GM21576 (cell line): Measurements from ENCODE around the gene AQP9.

Source experiments
- ATAC-seq: cut with Tn5 transposase; IDR thresholded peaks from one replicate; pipeline ENCODE4 v1.9.1; 2021; ENCODE audit warnings: mild to moderate bottlenecking, moderate library complexity; ENCODE audit not compliant: unreplicated experiment

The AQP9 gene

DNA sequence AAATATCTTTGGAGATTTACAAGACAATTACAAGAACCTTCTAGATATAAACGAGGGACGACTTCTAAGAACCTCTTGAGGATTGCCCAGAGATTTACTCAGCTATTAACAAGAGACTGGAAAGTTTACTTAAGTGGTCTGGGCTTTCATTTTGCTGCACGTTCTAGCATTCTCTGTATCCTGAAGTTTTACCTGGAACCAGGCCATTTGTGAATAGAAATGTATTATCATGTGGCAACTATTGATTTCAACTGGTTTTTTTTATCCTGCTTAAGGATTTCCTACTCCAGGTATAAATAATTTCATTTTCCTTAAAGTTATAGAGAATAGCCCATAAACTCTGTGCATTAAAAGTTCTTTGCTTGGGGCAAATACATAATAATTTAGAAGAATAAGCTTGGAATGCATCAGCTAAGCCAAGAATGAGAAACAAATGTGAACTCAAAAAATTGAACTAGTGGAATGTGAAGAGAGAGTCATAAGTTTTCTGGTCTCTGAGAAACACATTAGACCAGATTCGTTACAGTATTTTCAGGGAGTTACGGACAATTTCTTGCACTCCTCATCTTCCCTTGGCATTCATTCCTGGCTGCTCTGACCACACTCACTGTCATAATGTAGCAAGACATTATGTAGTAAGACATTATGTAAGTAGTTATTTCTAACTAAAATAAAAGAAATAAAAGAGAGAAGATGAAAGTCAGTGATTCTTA, 1.3 kb downstream of the AQP9 start:
- ATAC-seq, result no peak

DNA sequence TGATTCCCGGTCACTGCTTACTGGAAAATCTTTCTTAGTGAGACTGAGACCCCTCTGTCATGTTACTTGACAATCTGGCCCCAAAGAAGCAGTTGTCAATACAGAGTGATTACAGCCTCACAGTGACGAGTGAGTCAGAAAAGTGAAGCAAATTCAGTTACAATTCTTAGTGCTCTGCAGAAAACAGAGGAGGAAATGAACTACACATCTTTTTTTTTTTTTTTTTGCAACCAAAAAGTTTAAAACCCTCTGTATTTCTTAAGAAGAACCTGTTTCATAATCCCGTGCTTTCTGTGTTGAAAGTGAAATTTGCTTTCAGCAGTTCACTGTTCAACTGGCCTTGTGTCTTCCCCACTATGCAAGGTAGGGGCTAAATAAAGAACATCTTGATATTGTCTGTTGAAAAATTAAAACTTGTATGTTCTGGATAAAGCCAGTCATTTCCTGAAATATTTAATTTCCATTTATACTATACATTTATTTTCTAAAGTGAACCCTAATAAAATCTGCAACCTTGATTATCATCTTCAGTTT, 1.9 kb downstream of the AQP9 start:
- no peak for ATAC-seq

DNA sequence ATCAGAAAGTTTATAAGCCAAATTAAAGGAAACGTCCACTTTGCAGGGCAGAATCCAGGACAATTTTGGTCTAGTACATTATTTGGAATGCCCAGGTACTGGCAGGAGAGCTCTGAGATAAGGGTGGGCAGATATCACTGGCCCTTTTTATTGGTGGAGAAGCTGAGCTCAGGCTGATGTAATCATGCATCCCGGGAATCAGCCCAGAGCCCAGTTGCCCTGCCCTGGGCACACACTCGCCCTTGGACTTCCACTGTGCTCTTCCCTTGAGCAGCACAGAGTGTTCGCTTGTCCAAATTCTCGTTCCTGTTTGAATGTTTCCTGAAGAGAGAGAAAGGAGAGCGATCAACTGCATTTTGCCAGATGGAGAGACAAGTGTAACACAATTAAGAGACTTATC, 3.7 kb downstream of the AQP9 start:
- no peak for ATAC-seq

DNA sequence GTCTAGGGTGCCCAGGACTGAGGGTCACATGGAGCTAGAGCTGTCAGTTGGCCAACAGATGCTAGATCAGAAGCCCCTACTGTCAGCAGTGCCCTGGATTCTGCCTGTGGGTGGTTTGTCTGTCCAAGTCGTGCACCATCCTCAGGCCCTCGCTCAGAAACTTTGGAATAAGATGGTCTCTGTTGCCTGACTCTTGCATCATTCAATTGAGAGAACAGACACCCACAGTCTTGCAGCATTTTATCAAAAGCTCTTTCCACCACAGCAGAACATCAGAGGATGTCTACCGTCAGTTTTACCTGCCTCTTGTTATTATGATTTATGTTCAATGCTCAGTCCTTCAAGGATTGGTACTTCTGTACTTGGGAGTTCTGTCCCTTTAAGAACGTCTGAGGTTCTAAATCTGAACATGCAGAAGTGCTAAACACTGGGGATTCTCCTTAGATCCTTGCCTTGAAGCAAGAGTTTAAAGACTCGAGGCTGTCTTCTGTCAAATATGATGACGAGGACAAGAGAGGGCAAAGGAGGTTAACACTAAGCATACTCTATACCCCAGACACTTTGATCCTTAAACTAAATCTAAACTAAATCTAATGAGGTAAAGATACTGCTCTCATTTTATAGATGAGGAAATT, 4.8 kb downstream of the AQP9 start:
- no peak for ATAC-seq

DNA sequence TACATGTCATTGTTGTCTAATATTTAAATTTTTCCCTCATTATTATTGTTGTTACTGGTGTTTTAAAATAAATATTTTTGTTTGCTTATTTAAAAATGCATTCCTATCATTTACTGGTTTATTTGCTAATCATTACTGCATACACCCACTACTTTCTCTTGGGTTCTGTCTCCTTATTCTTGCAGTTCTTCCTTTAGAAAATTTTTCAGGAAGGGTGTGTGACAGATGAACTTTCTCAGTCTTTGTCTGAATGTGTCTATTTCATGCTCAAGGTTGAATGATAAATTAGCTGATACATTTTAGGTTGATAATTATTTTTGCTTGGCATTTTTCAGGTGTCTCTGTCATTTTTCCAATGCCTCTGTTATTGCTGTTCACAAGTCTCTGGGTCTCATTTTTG, 7.4 kb downstream of the AQP9 start:
- no peak for ATAC-seq

DNA sequence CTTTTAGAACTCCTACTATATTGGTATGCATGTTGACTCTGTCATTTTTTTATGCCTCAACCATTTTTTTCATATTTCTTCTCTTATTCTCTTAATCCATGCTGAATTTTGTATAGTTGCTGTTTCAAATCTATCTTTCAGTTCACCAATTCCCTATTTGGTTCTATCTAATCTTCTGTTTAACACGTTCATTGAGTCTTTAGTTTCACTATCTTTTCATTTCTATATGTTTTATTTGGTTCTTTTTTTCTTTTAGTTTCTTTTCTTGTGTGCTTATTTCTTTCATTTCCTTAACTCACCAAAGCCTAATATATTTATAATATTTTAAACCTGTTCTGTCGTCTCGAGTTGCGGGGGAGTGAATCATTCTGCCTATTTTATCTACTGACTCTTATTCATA, 8.0 kb downstream of the AQP9 start:
- no peak for ATAC-seq

DNA sequence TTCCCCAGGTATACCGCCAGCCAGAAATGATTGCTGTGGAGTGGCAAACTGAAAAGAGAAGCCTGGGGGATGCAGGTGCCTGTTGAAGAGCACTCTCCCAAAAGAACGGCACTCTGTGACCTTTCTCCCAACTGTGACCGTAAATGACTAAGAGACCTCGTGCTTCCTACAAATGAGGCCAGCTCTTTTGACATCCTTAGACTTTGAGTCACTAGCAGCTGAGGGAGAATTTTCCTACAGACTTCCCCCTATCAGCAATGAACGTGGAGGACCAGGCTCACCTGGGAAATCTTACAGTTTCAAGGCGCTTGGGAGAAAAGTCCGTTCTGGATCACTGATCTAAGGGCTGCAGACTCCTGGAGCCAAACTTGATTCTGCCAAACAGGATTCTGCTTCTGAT, 8.6 kb downstream of the AQP9 start:
- no peak for ATAC-seq

DNA sequence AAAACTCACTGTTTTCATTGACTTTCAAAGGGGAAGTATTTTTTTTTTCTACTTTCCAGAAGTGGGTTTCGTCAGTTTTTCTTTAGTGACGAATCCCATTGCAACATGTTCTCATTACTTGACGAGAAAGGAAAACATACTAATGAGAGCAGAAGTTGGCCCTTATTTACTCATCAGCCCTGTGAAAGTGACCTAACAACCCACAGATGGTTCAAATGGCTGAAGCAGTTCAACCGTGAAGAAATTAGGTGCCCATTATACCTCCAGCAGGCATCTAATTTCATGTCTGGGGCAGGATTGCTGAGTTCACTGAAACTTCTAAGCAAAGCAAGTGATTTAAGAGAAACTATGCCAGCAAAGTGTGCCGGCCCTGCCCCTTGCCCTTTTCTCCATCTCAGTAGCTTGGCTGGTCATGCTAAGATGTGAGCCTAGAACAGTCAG, 9.0 kb downstream of the AQP9 start:
- ATAC-seq, result no peak

DNA sequence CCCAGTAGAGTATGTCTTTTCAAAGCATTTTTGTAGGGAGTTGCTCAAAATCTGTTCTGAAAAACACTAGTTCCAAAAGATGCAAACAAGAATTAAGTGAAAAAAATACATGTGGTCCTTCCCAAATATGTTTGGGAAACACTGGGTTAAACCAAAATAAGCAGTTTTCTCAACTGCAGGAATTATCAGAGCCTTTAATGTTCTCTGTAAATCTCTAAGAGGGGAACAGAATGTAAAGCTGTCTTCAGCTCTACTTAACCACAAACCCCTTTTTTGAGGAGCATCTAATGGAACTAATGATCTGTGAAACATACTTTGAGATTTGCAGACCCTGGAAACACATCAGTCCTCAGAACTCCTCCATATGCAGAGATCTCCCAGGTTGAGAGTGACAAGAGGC, 9.9 kb downstream of the AQP9 start:
- no peak for ATAC-seq

DNA sequence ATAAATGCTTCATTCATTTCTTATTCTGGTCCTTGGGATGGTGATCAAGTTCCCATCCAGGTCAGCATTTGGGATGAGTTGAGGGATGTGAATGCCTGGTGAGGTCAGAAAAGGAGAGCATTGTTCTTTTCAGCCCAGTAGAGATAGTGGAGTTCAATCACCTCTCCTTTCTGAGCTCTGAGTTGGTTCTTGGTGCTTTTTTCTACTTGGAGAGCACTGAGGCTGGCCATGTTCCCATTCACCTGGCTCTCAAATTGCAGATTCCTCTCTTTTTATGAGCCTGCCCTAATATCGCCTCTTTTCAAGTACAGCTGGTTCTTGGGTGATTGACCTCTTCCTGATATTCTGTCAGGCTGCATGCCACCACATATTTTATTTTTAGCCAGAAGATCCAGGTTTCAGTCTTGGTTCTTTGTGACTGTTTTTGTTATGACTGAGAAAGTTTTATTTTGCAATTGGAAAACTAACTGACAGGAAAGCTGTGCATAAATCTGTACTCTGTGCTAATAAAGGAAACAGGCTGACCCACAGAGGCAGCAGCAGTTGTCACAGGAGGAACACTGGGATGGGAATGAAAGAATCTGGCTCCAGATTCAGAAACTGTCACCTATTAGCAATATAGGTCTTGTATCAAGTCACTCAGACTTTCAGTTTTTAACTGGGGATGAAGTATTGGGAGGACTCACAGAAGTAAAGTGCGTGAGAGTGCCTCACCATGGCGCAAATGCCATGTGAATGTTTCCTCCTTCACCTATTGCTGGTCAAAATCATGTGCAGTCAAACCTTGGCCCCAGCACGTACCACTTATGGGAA, 10.7 kb downstream of the AQP9 start:
- no peak for ATAC-seq

DNA sequence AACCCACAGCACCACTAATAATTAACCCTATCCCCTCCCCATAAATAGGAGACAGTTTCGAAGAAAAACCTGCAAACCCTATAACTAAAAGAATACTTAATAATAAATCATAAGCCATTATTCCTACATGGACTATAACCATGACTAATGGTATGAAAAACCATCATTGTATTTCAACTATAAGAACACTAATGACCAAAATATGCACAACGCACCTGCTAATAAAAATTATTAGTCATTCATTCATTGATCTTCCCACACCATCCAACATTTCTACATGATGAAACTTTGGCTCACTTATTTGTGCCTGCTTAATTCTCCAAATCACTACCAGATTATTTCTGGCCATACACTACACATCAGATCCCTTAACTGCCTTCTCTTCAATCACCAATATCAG, 16.6 kb downstream of the AQP9 start:
- ATAC-seq, result no peak

DNA sequence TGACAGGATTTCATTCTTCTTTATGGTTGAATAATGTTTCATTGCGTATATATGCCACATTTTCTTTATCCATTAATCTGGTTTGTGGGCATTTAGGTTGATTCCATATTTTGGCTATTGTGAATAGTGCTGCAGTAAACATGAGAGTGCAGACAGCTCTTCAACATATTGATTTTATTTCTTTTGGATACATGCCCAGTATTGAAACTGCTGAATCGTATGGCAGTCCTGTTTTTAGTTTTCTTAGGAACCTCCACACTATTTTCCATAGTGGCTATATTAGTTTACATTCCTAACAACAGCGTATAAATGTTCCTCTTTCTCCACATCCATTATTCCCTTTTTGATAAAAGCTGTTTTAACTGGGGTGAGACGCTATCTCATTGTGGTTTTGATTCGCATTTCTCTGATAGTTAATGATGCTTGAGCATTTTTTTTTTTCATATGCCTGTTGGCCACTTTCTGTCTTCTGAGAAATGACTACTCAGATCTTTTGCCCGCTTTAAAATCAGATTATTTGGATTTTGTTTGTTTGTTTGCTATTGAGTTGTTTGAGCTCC, 21.7 kb downstream of the AQP9 start:
- no peak for ATAC-seq

DNA sequence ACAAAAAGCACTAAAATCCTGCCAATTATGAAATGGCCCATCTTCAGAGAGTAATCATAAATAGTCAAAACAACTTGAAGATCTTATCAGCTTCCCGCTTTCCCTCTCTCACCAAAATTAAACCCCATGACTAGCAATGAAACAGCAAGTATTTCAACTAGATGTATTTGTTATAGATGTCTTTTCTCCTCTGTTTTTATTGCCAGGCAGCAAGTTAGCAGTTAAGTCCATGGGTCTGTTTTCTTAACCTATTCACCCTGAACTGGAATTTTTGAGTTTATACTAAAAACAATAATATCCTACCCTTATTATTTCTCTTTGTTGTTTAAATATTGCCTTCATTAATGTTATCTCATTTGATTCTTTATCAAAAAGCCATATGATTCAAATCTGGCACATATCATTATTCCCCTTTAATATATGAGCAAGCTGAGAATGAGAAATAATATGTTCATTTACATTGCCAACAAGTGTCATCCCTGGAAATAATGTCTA, 23.3 kb downstream of the AQP9 start:
- ATAC-seq, result no peak

DNA sequence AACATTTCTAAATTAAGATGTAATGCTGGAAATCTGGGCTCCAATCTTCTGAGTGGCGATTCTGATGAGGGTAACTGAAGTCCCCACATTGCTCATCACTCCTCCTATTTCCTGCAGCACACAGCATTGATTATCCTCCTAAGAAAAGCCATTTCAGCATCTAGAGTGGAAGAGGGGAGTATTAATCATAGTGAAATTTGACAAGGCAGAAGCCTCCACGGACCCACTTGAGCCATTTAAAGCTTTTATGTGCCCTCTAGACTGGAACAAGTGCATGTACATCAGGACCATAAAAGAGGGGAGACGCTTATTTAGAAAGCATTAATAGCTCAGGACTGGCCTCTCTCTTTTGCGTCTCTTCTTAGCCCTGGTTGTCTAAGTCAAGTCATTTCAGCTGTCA, 25.8 kb downstream of the AQP9 start:
- ATAC-seq, result no peak

DNA sequence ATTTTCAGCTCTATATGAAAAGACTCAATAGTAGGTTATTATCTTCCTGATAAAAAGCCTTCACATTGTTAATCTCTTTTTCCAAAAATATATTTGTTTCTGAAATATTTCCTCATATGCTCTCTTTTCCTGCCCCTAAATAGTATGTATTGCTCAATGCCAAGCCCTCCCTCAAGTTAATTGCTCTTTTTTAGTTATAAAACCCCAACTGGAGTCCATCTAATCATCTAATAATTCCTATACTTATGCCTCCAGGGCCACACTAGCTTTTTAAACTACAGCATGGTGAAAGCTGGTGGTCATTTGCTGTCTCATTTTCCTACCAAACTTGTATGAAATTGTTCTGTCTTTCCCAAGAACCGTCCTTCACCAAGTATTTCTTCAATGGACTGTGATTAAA, 26.7 kb downstream of the AQP9 start:
- no peak for ATAC-seq

DNA sequence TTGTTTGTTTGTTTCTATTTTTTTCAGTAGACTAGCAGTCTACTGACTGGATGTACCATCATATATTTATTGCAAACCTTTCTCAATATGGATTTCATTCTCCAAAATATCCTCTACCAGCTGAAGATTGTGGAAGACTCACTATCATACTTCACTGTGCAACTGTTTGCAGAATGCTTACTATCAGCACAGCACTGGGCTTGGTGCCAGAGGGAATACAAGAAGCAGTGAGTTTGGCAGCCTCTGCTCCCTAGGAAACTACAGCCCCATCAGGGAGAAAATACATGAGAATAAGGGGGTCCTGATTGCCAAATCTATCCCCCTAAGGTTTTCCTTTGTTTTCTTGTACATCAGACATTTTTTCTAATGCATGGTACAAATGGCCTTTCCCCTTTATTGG, 27.5 kb downstream of the AQP9 start:
- ATAC-seq, result no peak

DNA sequence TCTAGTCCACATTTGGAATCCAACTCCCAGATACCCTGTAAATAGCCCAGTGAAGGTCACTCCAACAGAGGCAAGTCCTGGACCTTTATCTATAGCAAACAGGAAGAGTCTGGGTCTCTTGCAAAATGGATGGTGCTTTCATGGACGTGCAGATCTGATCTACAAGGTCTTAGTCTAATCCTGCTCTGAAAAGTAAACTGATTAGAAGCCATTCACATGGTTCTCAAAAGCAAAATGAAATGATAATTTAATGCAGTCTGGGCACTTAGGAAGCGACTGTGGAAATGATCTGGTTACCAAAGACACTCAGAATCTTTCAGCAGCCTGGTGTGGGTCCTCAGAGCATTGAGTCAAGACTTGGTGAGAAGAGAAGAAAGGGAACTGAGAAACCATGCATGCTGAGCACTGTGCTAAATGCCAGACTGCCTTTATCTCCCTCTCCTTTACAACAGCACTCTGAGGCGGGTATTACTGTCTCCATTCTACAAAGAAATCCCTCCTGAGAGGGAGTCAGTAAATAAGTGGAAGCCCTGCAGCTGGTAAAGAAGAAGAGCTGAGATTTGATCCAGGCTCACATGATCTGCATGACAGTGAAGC, 29.0 kb downstream of the AQP9 start:
- ATAC-seq, result no peak

DNA sequence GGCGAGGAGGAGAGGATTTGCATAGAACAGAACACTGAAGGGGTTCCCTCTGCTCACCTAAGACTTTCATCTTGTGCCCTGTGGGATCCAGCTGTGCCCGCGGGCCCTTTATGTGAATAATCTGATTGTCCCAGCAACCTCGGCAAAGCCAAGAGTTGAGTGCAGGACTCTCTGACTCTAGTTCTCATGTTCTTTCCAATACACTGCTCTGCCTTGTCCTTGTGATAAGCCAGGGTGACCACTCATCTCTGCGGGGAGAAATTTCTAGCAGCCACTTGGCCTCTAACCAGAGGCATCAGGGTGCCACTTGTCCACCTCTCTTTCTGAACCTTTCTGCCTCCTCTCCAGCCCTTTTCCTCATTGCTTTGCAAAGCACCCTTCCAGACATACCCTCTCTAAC, 31.8 kb downstream of the AQP9 start:
- ATAC-seq, result no peak

DNA sequence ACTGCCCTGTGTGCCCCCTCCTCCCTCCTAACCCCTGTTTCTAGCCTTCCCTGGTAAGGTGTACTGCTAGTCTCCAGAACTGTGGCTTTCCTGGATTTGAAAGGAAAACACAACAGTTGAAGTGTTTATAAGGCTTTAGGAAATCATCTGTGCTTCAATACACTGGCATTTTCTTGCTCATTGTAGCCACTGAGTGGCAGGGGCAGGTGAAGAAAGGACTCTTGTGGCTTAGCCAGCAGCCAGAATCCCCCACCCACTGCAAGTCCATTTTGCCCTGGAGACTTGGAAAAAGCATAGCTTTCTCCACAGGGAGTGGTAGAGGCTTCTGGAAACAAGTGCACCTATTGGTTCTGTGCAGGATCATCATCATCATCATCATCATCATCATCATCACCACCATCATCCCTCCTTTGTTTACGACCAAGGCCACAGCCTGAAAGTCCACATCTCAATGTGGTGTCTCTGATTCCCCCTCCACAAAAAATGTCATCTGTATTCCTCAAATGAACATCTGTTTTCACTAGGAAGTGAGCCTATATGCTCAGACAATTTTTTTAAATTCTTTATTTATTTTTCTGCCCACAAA, 33.4 kb downstream of the AQP9 start:
- no peak for ATAC-seq

DNA sequence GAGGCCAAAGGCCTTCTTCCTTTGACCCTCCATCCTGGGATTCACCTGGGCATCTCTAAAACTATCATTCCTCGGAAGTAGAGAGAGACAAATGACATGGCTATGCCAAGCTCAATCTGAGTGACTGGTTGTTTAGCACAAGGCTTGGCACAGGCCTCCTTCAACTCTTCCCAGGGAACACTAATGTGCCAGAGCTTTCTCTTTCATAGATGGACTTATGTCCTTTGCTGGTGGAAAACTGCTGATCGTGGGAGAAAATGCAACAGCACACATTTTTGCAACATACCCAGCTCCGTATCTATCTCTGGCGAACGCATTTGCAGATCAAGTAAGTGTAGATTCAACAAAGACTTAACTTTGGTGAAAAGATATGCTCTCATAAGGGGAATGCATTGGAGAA, 36.5 kb downstream of the AQP9 start:
- no peak for ATAC-seq

DNA sequence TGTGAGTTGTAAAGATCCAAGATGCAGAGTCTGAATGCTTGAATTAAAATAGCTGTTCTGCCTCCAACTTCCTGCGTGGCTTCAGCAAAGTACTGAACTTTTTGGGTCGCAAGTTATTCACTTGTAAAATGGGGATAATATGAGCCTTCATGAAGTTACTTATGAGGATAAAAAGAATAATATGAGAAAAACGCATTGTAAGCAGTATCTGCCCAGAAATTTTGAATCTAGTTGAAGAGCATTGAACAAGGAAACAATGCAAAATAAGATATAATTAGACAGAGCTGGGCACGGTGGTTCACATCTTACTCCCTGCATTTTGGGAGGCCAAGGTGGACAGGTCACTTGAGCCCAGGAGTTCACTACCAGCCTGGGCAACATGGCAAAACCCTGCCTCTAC, 37.8 kb downstream of the AQP9 start:
- no peak for ATAC-seq
